ENCODE measurements around the gene GPATCH8. TPM values are rescaled to one million over a fixed set of nuclear protein-coding genes. Genes with fewer than 3 reads are reported as not detected.

GPATCH8 gene
- total RNA-seq, 1 donor = 29.4 TPM

- no peak for DNase-seq (ENCODE audit: low read depth)
- H3K4me3 ChIP-seq (ENCODE audit: low read depth, low read length) = no peak overlapping the region
- TF ChIP-seq, protein P1, sequence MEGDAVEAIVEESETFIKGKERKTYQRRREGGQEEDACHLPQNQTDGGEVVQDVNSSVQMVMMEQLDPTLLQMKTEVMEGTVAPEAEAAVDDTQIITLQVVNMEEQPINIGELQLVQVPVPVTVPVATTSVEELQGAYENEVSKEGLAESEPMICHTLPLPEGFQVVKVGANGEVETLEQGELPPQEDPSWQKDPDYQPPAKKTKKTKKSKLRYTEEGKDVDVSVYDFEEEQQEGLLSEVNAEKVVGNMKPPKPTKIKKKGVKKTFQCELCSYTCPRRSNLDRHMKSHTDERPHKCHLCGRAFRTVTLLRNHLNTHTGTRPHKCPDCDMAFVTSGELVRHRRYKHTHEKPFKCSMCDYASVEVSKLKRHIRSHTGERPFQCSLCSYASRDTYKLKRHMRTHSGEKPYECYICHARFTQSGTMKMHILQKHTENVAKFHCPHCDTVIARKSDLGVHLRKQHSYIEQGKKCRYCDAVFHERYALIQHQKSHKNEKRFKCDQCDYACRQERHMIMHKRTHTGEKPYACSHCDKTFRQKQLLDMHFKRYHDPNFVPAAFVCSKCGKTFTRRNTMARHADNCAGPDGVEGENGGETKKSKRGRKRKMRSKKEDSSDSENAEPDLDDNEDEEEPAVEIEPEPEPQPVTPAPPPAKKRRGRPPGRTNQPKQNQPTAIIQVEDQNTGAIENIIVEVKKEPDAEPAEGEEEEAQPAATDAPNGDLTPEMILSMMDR (IDR thresholded peaks at IDR 0.05; ENCODE audit: insufficient read depth, low read length) = no peak
Observed at GRCh38 chr17:44436336-44436735, 66.9 kb downstream of the GPATCH8 start.

DNA sequence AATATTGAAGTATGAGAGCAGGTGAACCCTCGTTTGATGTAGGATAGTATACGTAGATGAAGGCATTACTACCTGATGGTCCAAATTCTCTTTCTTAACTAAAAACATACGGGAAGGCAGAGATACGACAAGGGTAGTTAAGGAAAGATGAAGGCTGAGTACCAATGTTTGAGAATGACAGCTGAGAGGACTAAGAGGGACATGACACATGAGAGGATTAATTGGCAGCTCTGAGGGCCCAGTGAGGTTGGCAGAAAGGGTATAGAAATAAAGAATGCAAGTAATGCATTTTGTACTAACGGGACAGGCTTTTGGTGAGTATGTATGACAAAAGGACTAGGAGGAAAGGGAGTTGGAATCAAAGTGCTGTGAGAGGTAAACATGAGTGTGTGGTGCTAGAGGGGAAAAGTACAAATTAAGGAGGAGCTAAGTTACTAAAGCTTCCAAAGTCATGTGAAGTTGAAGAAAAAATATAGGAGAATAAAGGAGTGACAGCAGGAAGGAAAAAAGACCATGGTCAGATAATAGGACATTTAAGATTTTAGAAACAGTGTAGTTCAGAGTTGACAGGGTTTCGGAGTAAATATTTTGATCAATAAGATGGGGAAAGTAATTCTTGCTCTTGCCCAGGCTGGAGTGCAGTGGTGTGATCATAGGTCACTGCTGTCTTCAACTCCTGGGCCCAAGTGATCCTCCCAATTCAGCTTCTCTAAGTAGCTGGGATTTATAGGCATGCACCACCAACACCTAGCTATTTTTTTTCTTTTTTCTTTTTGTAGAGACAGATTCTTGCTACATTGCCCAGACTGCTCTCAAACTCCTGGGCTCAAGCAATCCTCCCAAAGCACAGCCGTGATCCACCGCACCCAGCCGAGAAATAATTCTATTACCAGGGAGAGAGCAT, 70.7 kb downstream of the GPATCH8 start:
- no peak for DNase-seq (ENCODE audit: low read depth)
- TF ChIP-seq, protein P1 (IDR thresholded peaks at IDR 0.05; ENCODE audit: insufficient read depth, low read length) = no peak

GRCh38 chr17:44424828-44425461, 78.3 kb downstream of the GPATCH8 start:
- DNase-seq (ENCODE audit: low read depth) = no peak
- TF ChIP-seq, protein P1 (IDR thresholded peaks at IDR 0.05; ENCODE audit: insufficient read depth, low read length) = no peak
- no peak overlapping the region for H3K4me3 ChIP-seq (ENCODE audit: low read depth, low read length)

More for the DNA sequence above, 70.7 kb downstream of the GPATCH8 start:
- H3K4me3 ChIP-seq (ENCODE audit: low read depth, low read length) = no peak overlapping the region

- H3K4me3 ChIP-seq (ENCODE audit: low read depth, low read length) = no peak overlapping the region
- peak; percentile 93 for DNase-seq (ENCODE audit: low read depth)
- TF ChIP-seq, protein P1 (IDR thresholded peaks at IDR 0.05; ENCODE audit: insufficient read depth, low read length) = no peak
Observed at GRCh38 chr17:44417553-44417952, 85.7 kb downstream of the GPATCH8 start.

DNA sequence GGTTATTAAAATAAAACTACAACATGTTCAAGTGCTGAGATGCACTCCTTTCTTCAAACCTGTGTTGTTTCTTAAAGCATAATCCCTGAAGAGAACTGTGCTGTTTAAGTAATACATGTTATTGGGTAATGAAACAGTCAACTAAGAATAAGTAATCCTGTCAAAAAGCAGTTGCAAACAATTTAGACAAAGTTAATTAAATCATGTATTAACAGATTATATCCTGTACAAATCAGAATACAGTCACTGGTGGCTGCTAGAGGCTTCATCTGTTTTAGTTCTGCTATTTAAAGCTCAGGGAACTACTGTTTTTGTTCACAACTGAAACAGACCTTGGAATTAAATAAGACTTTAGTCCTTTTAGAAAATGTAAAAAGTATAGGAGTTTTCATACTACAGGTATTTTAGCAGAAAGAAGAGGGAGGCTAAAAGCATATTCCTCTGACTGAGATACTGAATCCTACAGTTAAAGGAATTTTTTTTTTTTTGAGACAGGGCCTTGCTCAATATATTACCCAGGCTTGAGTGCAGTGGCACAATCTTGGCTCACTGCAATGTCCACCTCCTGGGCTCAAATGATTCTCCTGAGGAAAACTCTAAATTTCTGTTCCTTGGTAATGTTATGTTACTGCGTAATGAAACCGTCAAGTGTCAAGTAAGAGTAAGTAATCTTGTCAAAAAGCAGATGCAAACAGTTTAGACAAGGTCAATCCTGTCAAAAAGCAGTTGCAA, 86.5 kb downstream of the GPATCH8 start:
- DNase-seq (ENCODE audit: low read depth) = peak; percentile 20
- TF ChIP-seq, protein P1 (IDR thresholded peaks at IDR 0.05; ENCODE audit: insufficient read depth, low read length) = no peak
- H3K4me3 ChIP-seq (ENCODE audit: low read depth, low read length) = no peak overlapping the region

- no peak for DNase-seq (ENCODE audit: low read depth)
- TF ChIP-seq, protein P1 (IDR thresholded peaks at IDR 0.05; ENCODE audit: insufficient read depth, low read length) = no peak
- H3K4me3 ChIP-seq (ENCODE audit: low read depth, low read length) = no peak overlapping the region
Observed at GRCh38 chr17:44414394-44415155, 88.6 kb downstream of the GPATCH8 start.

Data from fibroblast of the aortic adventitia (primary cell).